Choroid plexus epithelial cell (primary cell): Measurements from ENCODE around the gene TCOF1.

Source experiments
- DNase-seq: peaks from one replicate; pipeline ENCODE4 v3.0.0-alpha.2; 2010; ENCODE audit warnings: low read depth
- H3K4me3 ChIP-seq: 2 replicates; pipeline ENCODE4 v1.5.1; 2011; ENCODE audit warnings: low read depth, mild to moderate bottlenecking, control low read depth, low read length, moderate library complexity
- CTCF ChIP-seq: conservative IDR thresholded peaks from 2 replicates; pipeline ENCODE4 v1.5.1; 2011; ENCODE audit warnings: low read depth, mild to moderate bottlenecking, control low read depth, inconsistent platforms, low read length, moderate library complexity

Gene TCOF1

GRCh38 chr5:150434464-150434863 is 77.0 kb downstream of the TCOF1 start:
- H3K4me3 ChIP-seq = no peak overlapping the region
- TF ChIP-seq CTCF = no peak
- DNase-seq = peak; percentile 84

- peak; percentile 89 for TF ChIP-seq CTCF
- DNase-seq = peak; percentile 95
- no peak overlapping the region for H3K4me3 ChIP-seq
Measured at GRCh38 chr5:150436141-150436680, 78.7 kb downstream of the TCOF1 start.

GRCh38 chr5:150438873-150439546 is 81.5 kb downstream of the TCOF1 start:
- peak; percentile 22 for DNase-seq
- H3K4me3 ChIP-seq = no peak overlapping the region
- peak; percentile 54 for TF ChIP-seq CTCF

GRCh38 chr5:150440948-150441812 is 83.7 kb downstream of the TCOF1 start:
- H3K4me3 ChIP-seq = no peak overlapping the region
- no peak for DNase-seq
- no peak for TF ChIP-seq CTCF

GRCh38 chr5:150441813-150442698 is 84.6 kb downstream of the TCOF1 start:
- no peak for DNase-seq
- no peak for TF ChIP-seq CTCF
- no peak overlapping the region for H3K4me3 ChIP-seq

GRCh38 chr5:150442699-150443080 is 85.2 kb downstream of the TCOF1 start:
- no peak for DNase-seq
- no peak for TF ChIP-seq CTCF

More at GRCh38 chr5:150442699-150443080, 85.2 kb downstream of the TCOF1 start:
- H3K4me3 ChIP-seq = no peak overlapping the region
